ENCODE results near the gene ABCA13.
"Not testable (repeated sequence)": the region's sequence is repeated elsewhere in the genome, so short reads cannot be mapped to it uniquely, and the experiment has no call there.

ABCA13 gene

GRCh38 chr7:48171202-48171601 lies at the start of gene ABCA13:
Gene ABCA13 (plus strand): TSS chr7:48171458. CDS start chr7:48171484, 26 bp downstream.
- no peak within 1 kb of the TSS for H3K27ac Mint-ChIP-seq

GRCh38 chr7:48126037-48126436 lies 45.2 kb upstream of the ABCA13 start:
- ATAC-seq (no peak), DNase-seq (no peak)
- Mint-ChIP-seq H3K27me3 (peaks cover 54% of the 10 kb centered on the region), H3K4me3 (no peak overlapping the region), H3K9me3 (peaks cover 9 to 10% of the 10 kb centered on the region in 2 donors), H3K27ac (no peak overlapping the region), H3K4me1 (no peaks in the 10 kb centered on the region)

More at GRCh38 chr7:48171202-48171601, at the start of gene ABCA13:
- Mint-ChIP-seq H3K4me3 (no peak within 1 kb of the TSS), H3K9me3 (peaks cover 0 to 9% of the 10 kb centered on the region in 2 donors), H3K27me3 (no peaks in the 10 kb centered on the region), H3K4me1 (no peaks in the 10 kb centered on the region)
- no peak for DNase-seq
- ATAC-seq = no peak

- H3K4me3 Mint-ChIP-seq = no peak overlapping the region
- no peaks in the 10 kb centered on the region for H3K4me1 Mint-ChIP-seq
- DNase-seq (no peak), ATAC-seq (peak; percentile 95)
- peaks cover 0 to 9% of the 10 kb centered on the region in 2 donors for H3K9me3 Mint-ChIP-seq
- no peak overlapping the region for H3K27ac Mint-ChIP-seq
- H3K27me3 Mint-ChIP-seq = peaks cover 26% of the 10 kb centered on the region
Measured at GRCh38 chr7:48130658-48131108, 40.6 kb upstream of the ABCA13 start.

- Mint-ChIP-seq H3K27me3 (peaks cover 17% of the 10 kb centered on the region), H3K4me1 (no peaks in the 10 kb centered on the region), H3K9me3 (no peaks in the 10 kb centered on the region), H3K4me3 (no peak overlapping the region), H3K27ac (no peak overlapping the region)
- ATAC-seq (no peak), DNase-seq (no peak)
Measured at GRCh38 chr7:48132792-48133191, 38.5 kb upstream of the ABCA13 start.

- Mint-ChIP-seq H3K4me3 (no peak overlapping the region), H3K27ac (no peak overlapping the region), H3K4me1 (no peaks in the 10 kb centered on the region), H3K9me3 (no peaks in the 10 kb centered on the region), H3K27me3 (no peaks in the 10 kb centered on the region)
- no peak for DNase-seq
- no peak for ATAC-seq
Measured at GRCh38 chr7:48139459-48139858, 31.8 kb upstream of the ABCA13 start.

- no peak for ATAC-seq
- Mint-ChIP-seq H3K4me1 (no peaks in the 10 kb centered on the region), H3K27ac (no peak overlapping the region), H3K4me3 (no peak overlapping the region), H3K9me3 (no peaks in the 10 kb centered on the region), H3K27me3 (no peaks in the 10 kb centered on the region)
- no peak for DNase-seq
Measured at GRCh38 chr7:48140001-48140681, 31.1 kb upstream of the ABCA13 start.

GRCh38 chr7:48141521-48141920 lies 29.7 kb upstream of the ABCA13 start:
- H3K27me3 Mint-ChIP-seq = peaks cover 8% of the 10 kb centered on the region
- H3K27ac Mint-ChIP-seq = no peak overlapping the region
- no peaks in the 10 kb centered on the region for H3K9me3 Mint-ChIP-seq
- no peak overlapping the region for H3K4me3 Mint-ChIP-seq
- no peak for DNase-seq
- no peaks in the 10 kb centered on the region for H3K4me1 Mint-ChIP-seq
- no peak for ATAC-seq

GRCh38 chr7:48144291-48144768 lies 26.9 kb upstream of the ABCA13 start:
- H3K9me3 Mint-ChIP-seq = no peaks in the 10 kb centered on the region
- H3K4me1 Mint-ChIP-seq = no peaks in the 10 kb centered on the region
- ATAC-seq = no peak
- H3K27ac Mint-ChIP-seq = no peak overlapping the region
- H3K27me3 Mint-ChIP-seq = peaks cover 17% of the 10 kb centered on the region
- H3K4me3 Mint-ChIP-seq = no peak overlapping the region
- no peak for DNase-seq

- H3K27me3 Mint-ChIP-seq = peaks cover 27% of the 10 kb centered on the region
- H3K4me3 Mint-ChIP-seq = no peak overlapping the region
- ATAC-seq (no peak), DNase-seq (no peak)
- no peaks in the 10 kb centered on the region for H3K4me1 Mint-ChIP-seq
- H3K9me3 Mint-ChIP-seq = no peaks in the 10 kb centered on the region
- H3K27ac Mint-ChIP-seq = no peak overlapping the region
Measured at GRCh38 chr7:48147078-48147591, 24.1 kb upstream of the ABCA13 start.

GRCh38 chr7:48147690-48148089 lies 23.6 kb upstream of the ABCA13 start:
- not testable (repeated sequence) for DNase-seq, H3K9me3 Mint-ChIP-seq

GRCh38 chr7:48148311-48148710 lies 22.9 kb upstream of the ABCA13 start:
- Mint-ChIP-seq H3K27me3 (peaks cover 27% of the 10 kb centered on the region), H3K4me3 (no peak overlapping the region), H3K9me3 (no peaks in the 10 kb centered on the region), H3K4me1 (no peaks in the 10 kb centered on the region), H3K27ac (no peak overlapping the region)
- no peak for DNase-seq
- no peak for ATAC-seq

More at GRCh38 chr7:48147690-48148089, 23.6 kb upstream of the ABCA13 start:
- H3K27me3 Mint-ChIP-seq = peaks cover 27% of the 10 kb centered on the region
- not testable (repeated sequence) for ATAC-seq, H3K4me1 Mint-ChIP-seq, H3K4me3 Mint-ChIP-seq, H3K27ac Mint-ChIP-seq

- Mint-ChIP-seq H3K27me3 (peaks cover 27% of the 10 kb centered on the region), H3K4me1 (no peaks in the 10 kb centered on the region), H3K9me3 (no peaks in the 10 kb centered on the region), H3K4me3 (no peak overlapping the region), H3K27ac (no peak overlapping the region)
- DNase-seq (no peak), ATAC-seq (no peak)
Measured at GRCh38 chr7:48149058-48149457, 22.2 kb upstream of the ABCA13 start.

GRCh38 chr7:48150086-48150485 lies 21.2 kb upstream of the ABCA13 start:
- DNase-seq (no peak), ATAC-seq (no peak)
- no peak overlapping the region for H3K27ac Mint-ChIP-seq
- no peak overlapping the region for H3K4me3 Mint-ChIP-seq
- peaks cover 31% of the 10 kb centered on the region for H3K27me3 Mint-ChIP-seq
- H3K4me1 Mint-ChIP-seq = no peaks in the 10 kb centered on the region
- no peaks in the 10 kb centered on the region for H3K9me3 Mint-ChIP-seq

- Mint-ChIP-seq H3K4me3 (no peak overlapping the region), H3K4me1 (no peaks in the 10 kb centered on the region), H3K27me3 (peaks cover 39% of the 10 kb centered on the region), H3K27ac (peak overlapping the region in 1 of 2 donors; percentile 15), H3K9me3 (no peaks in the 10 kb centered on the region)
- peak in 1 of 2 donors; percentile 26 for DNase-seq
- no peak for ATAC-seq
Measured at GRCh38 chr7:48154792-48155413, 16.4 kb upstream of the ABCA13 start.

GRCh38 chr7:48158404-48158803 lies 12.9 kb upstream of the ABCA13 start:
- Mint-ChIP-seq H3K9me3 (peaks cover 0 to 15% of the 10 kb centered on the region in 2 donors), H3K4me3 (no peak overlapping the region), H3K4me1 (peaks cover 5% of the 10 kb centered on the region), H3K27me3 (peaks cover 43% of the 10 kb centered on the region), H3K27ac (no peak overlapping the region)
- no peak for DNase-seq
- ATAC-seq = no peak
